Psoas muscle (tissue), 8 donors: ENCODE measurements around the gene NT5DC1. TPM values are rescaled to one million over a fixed set of nuclear protein-coding genes. Genes with fewer than 3 reads are reported as not detected.

Experiments used
- ATAC-seq, 4 donors: fragments of 200-7000 bp; cut with Tn5 transposase; one replicate each; pipeline ENCODE4 v1.9.1; 2020; ENCODE audit warnings: moderate library complexity in 3 of 4, mild to moderate bottlenecking in 2 of 4
- DNase-seq, 2 donors: peaks; one replicate each; pipeline ENCODE4 v3.0.0-alpha.2; 2020
- H3K27ac ChIP-seq: fragments of 200-600 bp; one replicate; pipeline ENCODE4 v1.8.0; 2022
- H3K27me3 ChIP-seq, 3 donors: fragments of 200-600 bp in 1 of 3; one replicate each; pipeline versions ENCODE4 v1.6.1 to v1.8.0; 2013 to 2022; ENCODE audit warnings: low read length in 2 of 3, mild to moderate bottlenecking in 2 of 3, moderate library complexity in 1 of 3; ENCODE audit not compliant: insufficient read depth in 3 of 3
- H3K36me3 ChIP-seq, 2 donors: fragments of 200-600 bp in 1 of 2; one replicate each; pipeline versions ENCODE4 v1.6.1 to v1.8.0; 2013 to 2022; ENCODE audit warnings: low read depth in 1 of 2, mild to moderate bottlenecking in 1 of 2, moderate library complexity in 1 of 2; ENCODE audit not compliant: insufficient read depth in 1 of 2
- H3K4me1 ChIP-seq: fragments of 200-600 bp; one replicate; pipeline ENCODE4 v1.8.0; 2022
- H3K4me3 ChIP-seq: fragments of 200-600 bp; one replicate; pipeline ENCODE4 v1.8.0; 2022; ENCODE audit warnings: mild to moderate bottlenecking
- H3K9me3 ChIP-seq: fragments of 200-600 bp; one replicate; pipeline ENCODE4 v1.8.0; 2022
- CTCF ChIP-seq: fragments of 200-600 bp; IDR thresholded peaks from one replicate; pipeline ENCODE4 v1.8.0; 2022; ENCODE audit warnings: antibody characterized with exemption
- WGBS, 3 donors: extraction: QIAGEN DNeasy Blood & Tissue Kit; methylation state at CpG; one replicate each; pipeline versions ENCODE4 v1.1.6 to v1.1.7; 2013; 5-methylcytosine and 5-hydroxymethylcytosine counted together
- intact Hi-C, 2 donors: fragments of 100-400 bp; cut with DNase I; formaldehyde crosslinking; loops; one replicate each; pipeline versions ENCODE4 v1.11.0 to v1.14.2; 2022
- polyA plus RNA-seq, 3 donors: library from polyadenylated mRNA; stranded (reverse); fragments of 200-250 nt; gene quantifications; one replicate each; pipeline ENCODE4 v1.2.3, GENCODE V29; 2013
- total RNA-seq, 4 donors: library from RNA; stranded (reverse); fragmentation: NEBNext Ultra II Directional in 2 of 4; extraction: Animal tissue kit (Norgen Biotek cat#: 25700) in 2 of 4; gene quantifications; one replicate each; pipeline versions ENCODE4 v1.2.1 to v1.2.4, GENCODE V29; 2021 to 2023
- donor health status: healthy with polysubstance abuse.
- donor health status: DM: no; HTN: no; CAD: no; lungs with moderate emphysema.
- donor health status: Bipolar disorder and iron deficiency.
- donor health status: healthy.
- donor health status: DM: yes; HTN: yes; CAD: no.
- donor health status: DM: no; HTN: no; CAD: no.
- donor health status: DM: no; HTN: no; CAD: no.
- donor health status: DM: yes; HTN: yes; CAD: no.

Gene NT5DC1
- total and polyA plus RNA-seq, 7 donors, result 4.6 to 30.9 (median 26.7) TPM

- intact Hi-C loops, result no loop called here
- Histone ChIP-seq H3K27ac (no peak overlapping the region), H3K36me3 (no peaks in the 10 kb centered on the region), H3K9me3 (no peaks in the 10 kb centered on the region), H3K27me3 (no peaks in the 10 kb centered on the region), H3K4me3 (no peak overlapping the region), H3K4me1 (no peaks in the 10 kb centered on the region)
- no peak for TF ChIP-seq CTCF
- no peak for ATAC-seq
- WGBS, 3 donors, result 58 to 67% (median 65%) methylated on average over 4 of the region's 4 CpGs
- DNase-seq, result no peak
Measured at GRCh38 chr6:116145803-116146675, 45.4 kb downstream of the NT5DC1 start.

GRCh38 chr6:116152620-116153019 lies 52.0 kb downstream of the NT5DC1 start:
- WGBS, 3 donors, result 89 to 94% (median 90%) methylated on average over 1 of the region's 1 CpG
- ATAC-seq (no peak), DNase-seq (no peak)
- no peak overlapping the region for H3K4me3 ChIP-seq
- H3K9me3 ChIP-seq, result no peaks in the 10 kb centered on the region
- H3K27ac ChIP-seq, result no peak overlapping the region
- intact Hi-C loops, result no loop called here
- no peaks in the 10 kb centered on the region for H3K27me3 ChIP-seq
- TF ChIP-seq CTCF, result no peak
- H3K4me1 ChIP-seq, result no peaks in the 10 kb centered on the region
- no peaks in the 10 kb centered on the region for H3K36me3 ChIP-seq

GRCh38 chr6:116154887-116155286 lies 54.2 kb downstream of the NT5DC1 start:
- no peak overlapping the region for H3K27ac ChIP-seq
- H3K4me1 ChIP-seq, result peaks cover 3% of the 10 kb centered on the region
- ATAC-seq, result no peak
- whole genome bisulfite sequencing, 3 donors, result 91 to 98% (median 92%) methylated on average over 2 of the region's 2 CpGs
- H3K9me3 ChIP-seq, result no peaks in the 10 kb centered on the region
- intact Hi-C loops, result no loop called here
- TF ChIP-seq CTCF, result no peak
- no peak for DNase-seq
- H3K36me3 ChIP-seq, result no peaks in the 10 kb centered on the region
- no peaks in the 10 kb centered on the region for H3K27me3 ChIP-seq
- H3K4me3 ChIP-seq, result no peak overlapping the region

- H3K36me3 ChIP-seq, result no peaks in the 10 kb centered on the region
- ATAC-seq (no peak), DNase-seq (no peak)
- H3K4me1 ChIP-seq, result peaks cover 3% of the 10 kb centered on the region
- H3K27ac ChIP-seq, result no peak overlapping the region
- no peaks in the 10 kb centered on the region for H3K27me3 ChIP-seq
- no peak overlapping the region for H3K4me3 ChIP-seq
- TF ChIP-seq CTCF, result no peak
- no peaks in the 10 kb centered on the region for H3K9me3 ChIP-seq
- 80 to 85% (median 84%) methylated on average over 7 of the region's 7 CpGs for WGBS, 3 donors
- intact Hi-C loops, result no loop called here
Measured at GRCh38 chr6:116156405-116157326, 56.0 kb downstream of the NT5DC1 start.
